Measurements from ENCODE around the gene TRMT1.
A peak's percentile ranks its signal among the peaks of the same experiment; 100 is the strongest.
"Not testable (repeated sequence)": the region's sequence is repeated elsewhere in the genome, so short reads cannot be mapped to it uniquely, and the experiment has no call there.

Gene TRMT1

DNA sequence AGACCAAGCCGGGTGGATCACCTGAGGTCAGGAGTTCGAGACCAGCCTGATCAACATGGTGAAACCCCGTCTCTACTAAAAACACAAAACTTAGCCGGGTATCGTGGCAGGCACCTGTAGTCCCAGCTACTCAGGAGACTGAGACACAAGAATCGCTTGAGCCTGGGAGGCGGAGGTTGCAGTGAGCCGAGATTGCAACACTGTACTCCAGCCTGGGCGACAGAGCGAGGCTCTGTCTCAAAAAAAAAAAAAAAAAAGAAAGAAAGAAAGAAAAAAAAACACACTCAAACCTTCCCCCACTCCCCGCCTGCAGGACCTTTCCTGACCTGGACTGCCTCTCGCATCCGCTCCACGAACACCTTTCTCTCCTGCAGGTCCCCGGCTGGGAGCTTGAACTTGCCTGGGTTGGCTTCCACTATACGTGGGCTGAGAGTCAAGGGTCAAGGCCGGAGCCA lies 32.7 kb upstream of the TRMT1 start:
- not testable (repeated sequence) for H3K27ac ChIP-seq (ENCODE audit: low read length); H3K4me1 ChIP-seq (ENCODE audit: control insufficient read depth in 1 of 2, insufficient read depth in 2 of 2, low read length in 2 of 2); H3K9me3 ChIP-seq (ENCODE audit: control insufficient read depth in 1 of 2, low read length in 2 of 2); H3K27me3 ChIP-seq (ENCODE audit: low read depth, low read length)
- peaks cover 5 to 21% of the 10 kb centered on the region in 2 donors for H3K36me3 ChIP-seq (ENCODE audit: control insufficient read depth in 1 of 2, insufficient read depth in 2 of 2, low read length in 2 of 2)
- peak overlapping the region; percentile 82 to 97 for H3K4me3 ChIP-seq (ENCODE audit: low read depth in 1 of 2, low read length in 2 of 2)

GRCh38 chr19:13146763-13147563 lies 30.4 kb upstream of the TRMT1 start:
- Histone ChIP-seq H3K27ac (ENCODE audit: low read length) (no peak overlapping the region), H3K4me1 (ENCODE audit: control insufficient read depth in 1 of 2, insufficient read depth in 2 of 2, low read length in 2 of 2) (peaks cover 0 to 9% of the 10 kb centered on the region in 2 donors), H3K9me3 (ENCODE audit: control insufficient read depth in 1 of 2, low read length in 2 of 2) (no peaks in the 10 kb centered on the region), H3K27me3 (ENCODE audit: low read depth, low read length) (no peaks in the 10 kb centered on the region), H3K4me3 (ENCODE audit: low read depth in 1 of 2, low read length in 2 of 2) (no peak overlapping the region), H3K36me3 (ENCODE audit: control insufficient read depth in 1 of 2, insufficient read depth in 2 of 2, low read length in 2 of 2) (peaks cover 7 to 23% of the 10 kb centered on the region in 2 donors)

GRCh38 chr19:13139633-13140311 lies 23.2 kb upstream of the TRMT1 start:
- peaks cover 7 to 50% of the 10 kb centered on the region in 2 donors for H3K36me3 ChIP-seq (ENCODE audit: control insufficient read depth in 1 of 2, insufficient read depth in 2 of 2, low read length in 2 of 2)

GRCh38 chr19:13138916-13139198 lies 22.3 kb upstream of the TRMT1 start:
- H3K4me3 ChIP-seq (ENCODE audit: low read depth in 1 of 2, low read length in 2 of 2) = no peak overlapping the region
- H3K27ac ChIP-seq (ENCODE audit: low read length) = no peak overlapping the region
- H3K27me3 ChIP-seq (ENCODE audit: low read depth, low read length) = no peaks in the 10 kb centered on the region
- H3K36me3 ChIP-seq (ENCODE audit: control insufficient read depth in 1 of 2, insufficient read depth in 2 of 2, low read length in 2 of 2) = peaks cover 0 to 41% of the 10 kb centered on the region in 2 donors
- H3K4me1 ChIP-seq (ENCODE audit: control insufficient read depth in 1 of 2, insufficient read depth in 2 of 2, low read length in 2 of 2) = no peaks in the 10 kb centered on the region
- no peaks in the 10 kb centered on the region for H3K9me3 ChIP-seq (ENCODE audit: control insufficient read depth in 1 of 2, low read length in 2 of 2)

More at GRCh38 chr19:13139633-13140311, 23.2 kb upstream of the TRMT1 start:
- Histone ChIP-seq H3K4me3 (ENCODE audit: low read depth in 1 of 2, low read length in 2 of 2) (no peak overlapping the region), H3K4me1 (ENCODE audit: control insufficient read depth in 1 of 2, insufficient read depth in 2 of 2, low read length in 2 of 2) (no peaks in the 10 kb centered on the region), H3K9me3 (ENCODE audit: control insufficient read depth in 1 of 2, low read length in 2 of 2) (no peaks in the 10 kb centered on the region), H3K27ac (ENCODE audit: low read length) (no peak overlapping the region), H3K27me3 (ENCODE audit: low read depth, low read length) (no peaks in the 10 kb centered on the region)

DNA sequence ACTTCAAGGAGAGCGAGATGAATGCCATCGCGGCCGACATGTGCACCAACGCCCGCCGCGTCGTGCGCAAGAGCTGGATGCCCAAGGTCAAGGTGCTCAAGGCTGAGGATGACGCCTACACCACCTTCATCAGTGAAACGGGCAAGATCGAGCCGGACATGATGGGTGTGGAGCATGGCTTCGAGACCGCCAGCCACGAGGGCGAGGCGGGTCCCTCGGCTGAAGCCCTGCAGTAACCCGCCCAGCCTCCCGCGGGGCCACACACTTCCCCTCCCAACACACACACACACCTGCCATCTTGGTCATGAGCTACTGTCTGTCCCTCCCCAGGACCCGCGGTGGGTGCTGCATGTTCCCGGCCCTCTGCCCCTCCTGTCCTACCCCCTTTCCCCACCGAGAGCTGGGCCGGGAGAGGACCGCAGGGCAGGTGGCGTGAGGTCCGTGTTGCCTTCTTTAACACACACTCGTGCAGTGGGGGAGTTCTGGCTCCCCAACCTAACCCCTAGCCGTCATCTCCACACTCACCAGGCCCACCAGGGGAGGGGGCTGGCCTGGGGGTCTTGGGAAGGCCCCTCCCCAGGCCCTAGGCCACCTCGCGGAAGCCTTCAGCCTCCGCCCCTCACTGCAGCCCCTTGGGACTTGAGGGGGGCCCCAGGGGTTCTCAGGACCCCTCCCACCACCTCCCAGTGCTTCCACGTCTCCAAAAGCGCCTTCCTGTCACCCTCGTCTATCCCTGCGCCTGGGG lies 21.8 kb upstream of the TRMT1 start:
- Histone ChIP-seq H3K9me3 (ENCODE audit: control insufficient read depth in 1 of 2, low read length in 2 of 2) (no peaks in the 10 kb centered on the region), H3K27ac (ENCODE audit: low read length) (no peak overlapping the region), H3K4me3 (ENCODE audit: low read depth in 1 of 2, low read length in 2 of 2) (no peak overlapping the region), H3K4me1 (ENCODE audit: control insufficient read depth in 1 of 2, insufficient read depth in 2 of 2, low read length in 2 of 2) (no peaks in the 10 kb centered on the region), H3K27me3 (ENCODE audit: low read depth, low read length) (no peaks in the 10 kb centered on the region), H3K36me3 (ENCODE audit: control insufficient read depth in 1 of 2, insufficient read depth in 2 of 2, low read length in 2 of 2) (peaks cover 0 to 39% of the 10 kb centered on the region in 2 donors)

DNA sequence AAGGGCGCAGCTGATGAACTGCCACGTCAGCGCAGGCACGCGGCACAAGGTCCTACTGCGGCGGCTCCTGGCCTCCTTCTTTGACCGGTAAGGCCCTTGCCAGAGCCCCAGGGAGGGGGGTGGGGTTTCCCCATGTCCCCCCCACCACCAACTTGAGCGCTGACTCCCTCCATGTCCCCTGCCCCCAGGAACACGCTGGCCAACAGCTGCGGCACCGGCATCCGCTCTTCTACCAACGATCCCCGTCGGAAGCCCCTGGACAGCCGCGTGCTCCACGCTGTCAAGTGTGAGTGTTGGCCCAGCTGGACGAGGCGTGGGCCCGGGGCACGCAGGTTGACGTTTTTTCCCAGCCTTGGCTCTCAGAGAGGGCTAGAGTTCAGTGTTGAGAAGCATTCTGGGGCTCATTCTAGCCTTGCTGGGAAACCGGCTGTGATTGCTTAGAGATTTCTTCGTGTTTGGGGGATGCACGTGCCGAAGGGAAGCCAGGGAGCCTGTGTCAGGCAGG lies 20.8 kb upstream of the TRMT1 start:
- Histone ChIP-seq H3K4me3 (ENCODE audit: low read depth in 1 of 2, low read length in 2 of 2) (no peak overlapping the region), H3K4me1 (ENCODE audit: control insufficient read depth in 1 of 2, insufficient read depth in 2 of 2, low read length in 2 of 2) (no peaks in the 10 kb centered on the region), H3K27me3 (ENCODE audit: low read depth, low read length) (no peaks in the 10 kb centered on the region), H3K36me3 (ENCODE audit: control insufficient read depth in 1 of 2, insufficient read depth in 2 of 2, low read length in 2 of 2) (peaks cover 0 to 39% of the 10 kb centered on the region in 2 donors), H3K27ac (ENCODE audit: low read length) (no peak overlapping the region), H3K9me3 (ENCODE audit: control insufficient read depth in 1 of 2, low read length in 2 of 2) (no peaks in the 10 kb centered on the region)

DNA sequence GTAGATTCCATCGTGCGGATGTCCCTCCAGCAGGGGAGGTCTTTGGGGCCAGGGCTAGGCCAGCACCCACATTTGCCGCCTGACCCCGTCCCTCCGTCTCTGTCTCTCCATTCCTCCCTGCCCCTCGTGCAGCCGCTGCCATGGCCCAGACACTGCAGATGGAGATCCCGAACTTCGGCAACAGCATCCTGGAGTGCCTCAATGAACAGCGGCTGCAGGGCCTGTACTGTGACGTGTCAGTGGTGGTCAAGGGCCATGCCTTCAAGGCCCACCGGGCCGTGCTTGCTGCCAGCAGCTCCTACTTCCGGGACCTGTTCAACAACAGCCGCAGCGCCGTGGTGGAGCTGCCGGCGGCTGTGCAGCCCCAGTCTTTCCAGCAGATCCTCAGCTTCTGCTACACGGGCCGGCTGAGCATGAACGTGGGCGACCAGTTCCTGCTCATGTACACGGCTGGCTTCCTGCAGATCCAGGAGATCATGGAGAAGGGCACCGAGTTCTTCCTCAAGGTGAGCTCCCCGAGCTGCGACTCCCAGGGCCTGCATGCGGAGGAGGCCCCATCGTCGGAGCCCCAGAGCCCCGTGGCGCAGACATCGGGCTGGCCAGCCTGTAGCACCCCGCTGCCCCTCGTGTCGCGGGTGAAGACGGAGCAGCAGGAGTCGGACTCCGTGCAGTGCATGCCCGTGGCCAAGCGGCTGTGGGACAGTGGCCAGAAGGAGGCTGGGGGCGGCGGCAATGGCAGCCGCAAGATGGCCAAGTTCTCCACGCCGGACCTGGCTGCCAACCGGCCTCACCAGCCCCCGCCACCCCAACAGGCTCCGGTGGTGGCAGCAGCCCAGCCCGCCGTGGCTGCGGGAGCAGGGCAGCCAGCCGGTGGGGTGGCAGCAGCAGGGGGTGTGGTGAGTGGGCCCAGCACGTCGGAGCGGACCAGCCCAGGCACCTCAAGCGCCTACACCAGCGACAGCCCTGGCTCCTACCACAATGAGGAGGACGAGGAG lies 18.8 kb upstream of the TRMT1 start:
- no peaks in the 10 kb centered on the region for H3K9me3 ChIP-seq (ENCODE audit: control insufficient read depth in 1 of 2, low read length in 2 of 2)
- no peak overlapping the region for H3K4me3 ChIP-seq (ENCODE audit: low read depth in 1 of 2, low read length in 2 of 2)
- no peaks in the 10 kb centered on the region for H3K4me1 ChIP-seq (ENCODE audit: control insufficient read depth in 1 of 2, insufficient read depth in 2 of 2, low read length in 2 of 2)
- peaks cover 0 to 39% of the 10 kb centered on the region in 2 donors for H3K36me3 ChIP-seq (ENCODE audit: control insufficient read depth in 1 of 2, insufficient read depth in 2 of 2, low read length in 2 of 2)
- no peaks in the 10 kb centered on the region for H3K27me3 ChIP-seq (ENCODE audit: low read depth, low read length)
- H3K27ac ChIP-seq (ENCODE audit: low read length) = no peak overlapping the region

GRCh38 chr19:13134626-13135025 lies 18.1 kb upstream of the TRMT1 start:
- H3K9me3 ChIP-seq (ENCODE audit: control insufficient read depth in 1 of 2, low read length in 2 of 2) = no peaks in the 10 kb centered on the region
- H3K36me3 ChIP-seq (ENCODE audit: control insufficient read depth in 1 of 2, insufficient read depth in 2 of 2, low read length in 2 of 2) = peaks cover 0 to 39% of the 10 kb centered on the region in 2 donors
- H3K27ac ChIP-seq (ENCODE audit: low read length) = no peak overlapping the region
- H3K27me3 ChIP-seq (ENCODE audit: low read depth, low read length) = no peaks in the 10 kb centered on the region
- H3K4me1 ChIP-seq (ENCODE audit: control insufficient read depth in 1 of 2, insufficient read depth in 2 of 2, low read length in 2 of 2) = no peaks in the 10 kb centered on the region
- no peak overlapping the region for H3K4me3 ChIP-seq (ENCODE audit: low read depth in 1 of 2, low read length in 2 of 2)

DNA sequence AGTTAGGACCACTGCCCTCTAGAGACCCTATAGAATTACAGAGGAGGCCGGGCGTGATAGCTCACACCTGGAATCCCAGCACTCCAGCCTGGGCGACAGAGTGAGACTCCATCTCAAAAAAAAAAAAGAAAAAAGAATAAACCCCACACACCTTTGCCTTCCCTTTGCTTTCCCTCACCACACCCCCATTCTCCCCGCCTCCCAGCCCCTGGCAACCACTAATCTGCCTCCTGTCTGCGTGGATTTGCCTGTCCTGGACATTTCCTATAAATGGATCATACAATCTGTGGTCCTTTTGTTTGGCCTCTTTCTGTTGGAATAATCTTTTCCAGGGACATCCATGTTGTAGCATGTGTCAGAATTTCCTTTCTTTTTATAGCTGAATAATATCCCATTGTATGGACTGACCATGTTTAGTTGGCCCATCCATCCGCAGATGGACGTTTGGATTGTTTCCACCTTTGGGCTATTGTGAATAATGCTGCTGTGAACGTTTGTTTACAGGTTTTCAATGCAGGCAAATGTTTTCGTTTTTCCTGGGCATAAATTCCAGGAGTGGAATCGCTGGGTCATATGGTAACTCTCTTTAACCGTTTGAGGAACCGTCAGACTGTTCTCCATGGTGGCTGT lies 16.8 kb upstream of the TRMT1 start:
- Histone ChIP-seq H3K4me1 (ENCODE audit: control insufficient read depth in 1 of 2, insufficient read depth in 2 of 2, low read length in 2 of 2) (no peaks in the 10 kb centered on the region), H3K27ac (ENCODE audit: low read length) (no peak overlapping the region), H3K4me3 (ENCODE audit: low read depth in 1 of 2, low read length in 2 of 2) (no peak overlapping the region), H3K36me3 (ENCODE audit: control insufficient read depth in 1 of 2, insufficient read depth in 2 of 2, low read length in 2 of 2) (peaks cover 0 to 34% of the 10 kb centered on the region in 2 donors), H3K27me3 (ENCODE audit: low read depth, low read length) (no peaks in the 10 kb centered on the region), H3K9me3 (ENCODE audit: control insufficient read depth in 1 of 2, low read length in 2 of 2) (no peaks in the 10 kb centered on the region)

- H3K4me1 ChIP-seq (ENCODE audit: control insufficient read depth in 1 of 2, insufficient read depth in 2 of 2, low read length in 2 of 2) = no peaks in the 10 kb centered on the region
- no peaks in the 10 kb centered on the region for H3K9me3 ChIP-seq (ENCODE audit: control insufficient read depth in 1 of 2, low read length in 2 of 2)
- no peaks in the 10 kb centered on the region for H3K27me3 ChIP-seq (ENCODE audit: low read depth, low read length)
- no peak overlapping the region for H3K27ac ChIP-seq (ENCODE audit: low read length)
- H3K36me3 ChIP-seq (ENCODE audit: control insufficient read depth in 1 of 2, insufficient read depth in 2 of 2, low read length in 2 of 2) = peaks cover 0 to 26% of the 10 kb centered on the region in 2 donors
- no peak overlapping the region for H3K4me3 ChIP-seq (ENCODE audit: low read depth in 1 of 2, low read length in 2 of 2)
Measured at GRCh38 chr19:13132471-13133180, 16.1 kb upstream of the TRMT1 start.
